ENCODE results near the gene ATG4B. TPM values are rescaled to one million over a fixed set of nuclear protein-coding genes. Genes with fewer than 3 reads are reported as not detected.

Gene ATG4B
- total RNA-seq, 6 experiments from 2014 or later = 20.6 to 49.8 (median 39.3) TPM

- no peak for TF ChIP-seq POLR2A (IDR thresholded peaks at IDR 0.05)
- TF ChIP-seq, protein P1, sequence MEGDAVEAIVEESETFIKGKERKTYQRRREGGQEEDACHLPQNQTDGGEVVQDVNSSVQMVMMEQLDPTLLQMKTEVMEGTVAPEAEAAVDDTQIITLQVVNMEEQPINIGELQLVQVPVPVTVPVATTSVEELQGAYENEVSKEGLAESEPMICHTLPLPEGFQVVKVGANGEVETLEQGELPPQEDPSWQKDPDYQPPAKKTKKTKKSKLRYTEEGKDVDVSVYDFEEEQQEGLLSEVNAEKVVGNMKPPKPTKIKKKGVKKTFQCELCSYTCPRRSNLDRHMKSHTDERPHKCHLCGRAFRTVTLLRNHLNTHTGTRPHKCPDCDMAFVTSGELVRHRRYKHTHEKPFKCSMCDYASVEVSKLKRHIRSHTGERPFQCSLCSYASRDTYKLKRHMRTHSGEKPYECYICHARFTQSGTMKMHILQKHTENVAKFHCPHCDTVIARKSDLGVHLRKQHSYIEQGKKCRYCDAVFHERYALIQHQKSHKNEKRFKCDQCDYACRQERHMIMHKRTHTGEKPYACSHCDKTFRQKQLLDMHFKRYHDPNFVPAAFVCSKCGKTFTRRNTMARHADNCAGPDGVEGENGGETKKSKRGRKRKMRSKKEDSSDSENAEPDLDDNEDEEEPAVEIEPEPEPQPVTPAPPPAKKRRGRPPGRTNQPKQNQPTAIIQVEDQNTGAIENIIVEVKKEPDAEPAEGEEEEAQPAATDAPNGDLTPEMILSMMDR (IDR thresholded peaks at IDR 0.05) = no peak
- Histone ChIP-seq H3K27me3 (no peaks in the 10 kb centered on the region), H3K27ac (peak overlapping the region in 2 of 3 donors; percentile 26 to 97), H3K4me1 (peaks cover 0 to 15% (median 8%) of the 10 kb centered on the region in 4 donors), H3K9me3 (no peaks in the 10 kb centered on the region), H3K4me3 (peak overlapping the region; percentile 93 to 96 (median 94)), H3K36me3 (peaks cover 0 to 14% (median 0%) of the 10 kb centered on the region in 4 donors)
- ATAC-seq (peak in 1 of 4 donors; percentile 1), DNase-seq (no peak)
- intact Hi-C loops (cut with DNase I) = no loop called here
- WGBS (ENCODE audit: insufficient coverage, low coverage, low lambda C conversion rate, missing lambda C conversion rate) = 1% methylated on average over 26 of the region's 37 CpGs
Measured at GRCh38 chr2:241686324-241686649, 48.8 kb downstream of the ATG4B start.

DNA sequence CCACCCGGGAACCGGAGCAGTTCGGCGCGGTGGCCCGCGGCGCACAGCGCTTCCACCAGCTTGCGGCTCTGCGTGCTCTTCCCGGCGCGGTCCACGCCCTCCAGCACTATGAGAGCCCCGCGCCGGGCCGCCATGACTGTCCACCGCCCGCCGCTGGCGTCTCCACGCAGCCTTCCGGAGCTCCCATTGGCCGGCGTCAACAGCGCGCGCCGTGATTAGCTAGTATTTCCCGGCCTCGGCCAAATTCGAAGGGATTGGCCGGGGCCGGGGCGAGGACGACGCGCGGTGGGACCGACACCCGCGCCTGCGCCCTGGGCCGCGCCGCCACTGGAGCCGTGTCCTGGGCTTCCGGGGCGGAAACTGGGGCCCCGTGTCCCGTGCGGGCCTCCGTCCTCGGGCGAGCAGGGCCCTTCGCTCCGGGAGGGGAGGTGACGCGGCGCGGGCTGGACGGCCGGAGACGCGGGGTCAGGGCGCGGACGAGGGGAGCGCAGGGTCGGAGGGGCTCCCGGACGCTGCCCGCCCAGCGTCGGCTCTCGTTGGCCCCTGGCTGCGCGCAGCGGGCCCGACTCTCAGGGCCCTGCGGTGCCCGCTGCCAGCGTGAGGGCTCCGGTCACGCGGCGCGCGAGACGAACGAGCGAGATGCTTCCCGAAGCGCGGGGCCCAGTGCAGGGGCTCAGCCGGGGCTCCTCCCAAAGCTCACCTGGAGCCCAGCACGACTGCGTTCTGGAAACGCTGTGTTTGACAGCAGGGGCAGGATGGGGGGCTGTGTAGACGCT, 49.3 kb downstream of the ATG4B start, which contains the start of gene DTYMK:
Gene DTYMK (minus strand): TSS at position 166 of the 776 bp plus-strand sequence. CDS start 32 bp downstream, at position 134.
- no peaks in the 10 kb centered on the region for H3K9me3 ChIP-seq
- H3K27ac ChIP-seq = peak within 1 kb of the TSS; percentile 94 to 97 (median 96)
- no peaks in the 10 kb centered on the region for H3K27me3 ChIP-seq
- peak within 1 kb of the TSS; percentile 93 to 96 (median 94) for H3K4me3 ChIP-seq
- H3K4me1 ChIP-seq = peaks cover 0 to 15% (median 8%) of the 10 kb centered on the region in 4 donors
- peak; percentile 91 for TF ChIP-seq POLR2A (IDR thresholded peaks at IDR 0.05)
- TF ChIP-seq, protein P1 (IDR thresholded peaks at IDR 0.05) = no peak
- DNase-seq = peak; percentile 97 to 98 (median 98)
- ATAC-seq = peak; percentile 94 to 96 (median 96)
- 0% methylated on average over 14 of the region's 102 CpGs for WGBS (ENCODE audit: insufficient coverage, low coverage, low lambda C conversion rate, missing lambda C conversion rate)
- intact Hi-C loops (cut with DNase I) = no loop called here
- peaks cover 0 to 14% (median 0%) of the 10 kb centered on the region in 4 donors for H3K36me3 ChIP-seq

DNA sequence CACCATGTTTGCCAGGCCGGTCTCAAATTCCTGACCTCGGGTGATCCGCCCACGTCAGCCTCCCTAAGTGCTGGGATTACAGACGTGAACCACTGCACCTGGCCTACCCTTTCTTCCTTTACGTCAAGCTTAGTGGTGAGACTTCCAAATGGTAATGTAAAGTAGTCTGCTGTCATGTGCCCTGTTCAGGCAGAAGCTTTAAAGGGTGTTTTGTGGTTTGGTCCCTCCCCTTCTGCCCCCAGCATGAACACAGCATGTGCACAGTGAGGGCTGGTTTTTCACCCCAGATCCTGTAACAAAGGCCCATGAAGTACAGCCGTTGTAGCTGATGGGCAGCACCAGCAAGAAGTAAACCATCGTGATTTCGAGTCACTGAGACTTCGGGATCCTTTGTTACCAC, 51.8 kb downstream of the ATG4B start:
- Histone ChIP-seq H3K27ac (no peak overlapping the region), H3K36me3 (peaks cover 0 to 14% (median 0%) of the 10 kb centered on the region in 4 donors), H3K4me1 (peaks cover 0 to 15% (median 8%) of the 10 kb centered on the region in 4 donors), H3K4me3 (no peak overlapping the region), H3K27me3 (no peaks in the 10 kb centered on the region), H3K9me3 (no peaks in the 10 kb centered on the region)
- WGBS (ENCODE audit: insufficient coverage, low coverage, low lambda C conversion rate, missing lambda C conversion rate) = 84% methylated on average over 10 of the region's 10 CpGs
- no peak for ATAC-seq
- DNase-seq = no peak
- TF ChIP-seq, protein P1 (IDR thresholded peaks at IDR 0.05) = no peak
- TF ChIP-seq POLR2A (IDR thresholded peaks at IDR 0.05) = no peak
- intact Hi-C loops (cut with DNase I) = no loop called here

- intact Hi-C loops (cut with DNase I) = no loop called here
- peaks cover 0 to 15% (median 8%) of the 10 kb centered on the region in 4 donors for H3K4me1 ChIP-seq
- no peak for DNase-seq
- no peaks in the 10 kb centered on the region for H3K9me3 ChIP-seq
- 14% methylated on average over 1 of the region's 6 CpGs for WGBS (ENCODE audit: insufficient coverage, low coverage, low lambda C conversion rate, missing lambda C conversion rate)
- TF ChIP-seq, protein P1 (IDR thresholded peaks at IDR 0.05) = no peak
- no peak for TF ChIP-seq POLR2A (IDR thresholded peaks at IDR 0.05)
- no peaks in the 10 kb centered on the region for H3K27me3 ChIP-seq
- no peak for ATAC-seq
- peaks cover 0 to 14% (median 0%) of the 10 kb centered on the region in 4 donors for H3K36me3 ChIP-seq
- no peak overlapping the region for H3K27ac ChIP-seq
- H3K4me3 ChIP-seq = no peak overlapping the region
Measured at GRCh38 chr2:241690202-241690717, 52.8 kb downstream of the ATG4B start.

Data from right lobe of liver (tissue), 6 donors.